Inflammatory macrophage (primary cell): ENCODE results near the gene TMBIM6.

Experiments used
- DNase-seq, 2 donors: peaks; one replicate each; pipeline ENCODE4 v3.0.0-alpha.2; 2020 to 2022

TMBIM6 gene

DNA sequence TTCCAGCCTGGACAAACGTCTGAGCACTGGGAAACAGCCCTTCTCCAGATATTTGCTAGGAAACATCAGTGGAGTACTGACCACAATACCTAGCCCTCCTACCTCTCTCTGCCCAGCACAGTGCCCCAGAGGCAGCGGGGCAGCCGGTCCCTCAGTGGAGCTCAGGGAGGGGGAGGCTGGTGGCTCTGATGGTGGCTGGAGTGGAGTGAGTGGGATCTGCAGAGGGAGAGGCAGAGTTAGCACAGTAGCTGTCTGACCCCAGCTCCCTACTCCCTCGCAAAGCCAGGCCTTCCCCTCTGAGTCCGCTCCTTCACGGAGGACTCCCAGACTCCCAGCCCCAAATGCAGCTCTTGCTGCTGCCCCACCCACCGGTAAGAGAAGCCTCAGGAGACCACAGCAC is 56.9 kb downstream of the TMBIM6 start:
- DNase-seq: no peak

DNA sequence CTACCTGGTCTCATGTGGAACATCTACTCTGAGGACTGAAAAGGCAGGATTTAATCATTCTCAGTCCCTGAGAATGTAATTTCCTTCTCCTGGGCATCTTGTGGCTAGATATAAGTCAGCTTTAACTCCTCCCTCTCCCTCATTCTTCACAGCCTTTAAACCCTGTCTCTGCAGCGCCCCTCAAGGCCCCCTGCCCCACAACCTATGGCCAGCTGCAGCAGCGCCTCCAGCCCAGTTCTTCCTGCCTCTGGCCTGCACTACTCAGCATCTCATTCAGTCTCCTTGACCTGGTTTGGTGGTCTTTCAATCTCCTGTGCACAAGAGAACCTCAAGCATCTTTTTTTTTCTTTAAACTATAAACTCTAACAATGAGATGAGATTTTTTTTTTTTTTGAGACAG is 57.6 kb downstream of the TMBIM6 start:
- DNase-seq: no peak

DNA sequence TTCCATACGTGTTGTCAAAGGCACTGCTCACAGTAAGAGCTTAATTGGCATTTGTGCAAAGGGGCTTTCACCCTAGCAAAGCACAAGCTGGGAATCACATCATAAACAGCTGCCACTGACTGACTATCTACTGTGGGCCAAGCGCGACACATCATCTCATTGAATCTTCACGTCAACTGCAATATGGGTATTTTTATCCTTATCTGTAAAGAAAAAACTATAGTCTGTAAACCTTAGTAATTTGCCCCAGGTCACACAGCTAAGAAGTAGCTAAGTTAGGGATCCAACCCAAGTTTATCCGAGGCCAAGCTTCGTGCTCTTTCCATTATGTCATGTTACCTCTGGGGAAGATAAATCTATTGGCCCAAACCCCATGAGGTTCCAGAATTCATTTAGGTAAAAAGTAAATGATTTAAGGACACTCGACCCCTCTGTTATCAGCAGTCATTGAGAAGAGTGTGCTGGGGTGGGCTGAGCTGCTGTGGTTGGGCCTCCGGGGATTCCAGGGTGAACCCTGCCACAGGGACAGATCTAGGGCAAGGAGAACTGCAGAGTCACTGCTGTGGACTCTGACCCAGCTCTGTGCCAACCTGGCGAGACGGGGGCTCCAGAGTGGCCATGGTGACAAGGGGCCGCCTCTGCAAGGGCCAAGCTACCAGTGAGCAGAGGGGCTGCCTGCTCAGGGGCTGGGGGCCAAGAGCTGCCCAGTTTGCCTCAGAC is 59.2 kb downstream of the TMBIM6 start:
- no peak for DNase-seq

DNA sequence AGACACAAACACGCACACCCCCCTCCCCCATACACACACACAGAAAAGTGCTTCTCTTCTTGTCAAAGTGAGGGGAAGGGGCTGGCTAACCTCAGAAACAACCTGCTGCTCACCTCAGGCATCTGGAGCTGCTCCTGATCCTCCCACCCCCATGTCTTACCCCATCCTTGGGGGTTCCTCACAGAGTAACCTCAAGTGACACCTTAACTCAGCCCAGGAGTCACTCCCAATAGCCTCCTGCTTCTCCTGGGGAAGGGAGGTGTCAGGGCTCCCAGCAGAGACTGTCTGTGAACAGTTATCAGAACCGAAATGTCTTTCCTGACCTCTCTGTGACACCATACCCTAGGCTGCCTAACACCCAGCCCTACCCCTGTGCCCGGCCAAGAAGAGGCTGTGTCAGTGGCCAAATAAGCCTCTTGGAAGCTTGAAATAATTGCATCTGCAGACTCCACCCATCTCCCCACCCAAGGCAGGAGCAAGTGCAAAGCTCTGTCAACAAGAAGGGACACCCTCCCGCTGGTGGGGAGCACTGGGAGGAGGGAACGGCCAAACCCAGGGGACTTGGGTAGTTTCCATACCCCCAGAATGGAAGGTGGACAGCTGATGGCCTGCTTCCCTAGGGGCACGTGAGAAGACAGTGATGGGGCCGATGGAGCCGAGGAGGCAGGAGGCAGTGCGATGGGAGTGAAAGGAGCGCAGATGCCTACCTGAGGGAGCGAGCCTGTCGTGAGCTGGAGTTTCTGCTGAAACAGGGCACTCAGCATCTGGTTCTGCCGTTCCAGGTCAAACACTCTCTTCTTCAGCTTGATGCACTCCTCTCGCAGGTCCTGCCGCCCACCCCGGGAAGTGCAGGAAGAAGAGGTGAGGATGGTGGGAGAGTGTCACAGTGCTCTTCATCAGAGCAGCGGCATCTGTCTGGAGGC is 60.0 kb downstream of the TMBIM6 start:
- no peak for DNase-seq

DNA sequence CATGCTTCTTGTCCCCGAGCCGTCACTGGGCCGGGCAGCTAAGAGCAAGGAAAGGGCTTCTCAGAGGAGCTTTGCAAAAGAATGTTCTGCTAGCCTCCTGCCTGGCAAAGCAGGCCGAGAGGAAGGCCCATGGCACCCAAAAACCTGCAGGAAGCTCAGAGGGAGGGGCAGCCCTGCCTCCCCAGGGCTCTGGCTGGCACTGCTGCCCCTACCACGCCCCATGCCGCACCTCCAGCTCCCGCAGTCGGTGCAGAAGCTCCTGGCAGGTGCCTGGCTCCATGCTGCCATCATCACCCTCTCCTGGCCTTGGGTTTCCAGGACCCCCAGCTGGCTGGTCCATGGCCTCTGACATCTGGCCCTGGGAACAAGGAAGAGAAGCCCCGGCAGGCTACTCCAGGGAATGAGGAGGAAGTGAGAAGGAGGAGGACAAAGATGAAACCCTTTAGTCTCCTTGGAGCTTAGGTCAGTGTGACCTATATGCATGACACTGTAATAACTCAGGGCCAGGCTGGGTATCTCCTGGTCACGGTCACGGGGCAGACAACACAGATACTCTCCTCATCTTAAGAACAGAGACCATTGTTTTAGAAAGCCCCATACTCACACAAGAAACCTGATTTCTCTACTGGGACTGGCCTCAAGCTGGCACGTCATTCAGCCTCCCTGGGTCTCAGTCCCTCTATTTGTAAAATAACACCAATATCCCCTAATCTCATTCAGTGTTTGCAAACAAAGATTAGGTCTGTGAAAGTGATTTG is 62.5 kb downstream of the TMBIM6 start:
- no peak for DNase-seq

- DNase-seq: no peak
These were observed 63.5 kb downstream of the TMBIM6 start for GRCh38 chr12:49804821-49805220.

- DNase-seq: no peak
These were observed 64.1 kb downstream of the TMBIM6 start for GRCh38 chr12:49805409-49805808.

DNA sequence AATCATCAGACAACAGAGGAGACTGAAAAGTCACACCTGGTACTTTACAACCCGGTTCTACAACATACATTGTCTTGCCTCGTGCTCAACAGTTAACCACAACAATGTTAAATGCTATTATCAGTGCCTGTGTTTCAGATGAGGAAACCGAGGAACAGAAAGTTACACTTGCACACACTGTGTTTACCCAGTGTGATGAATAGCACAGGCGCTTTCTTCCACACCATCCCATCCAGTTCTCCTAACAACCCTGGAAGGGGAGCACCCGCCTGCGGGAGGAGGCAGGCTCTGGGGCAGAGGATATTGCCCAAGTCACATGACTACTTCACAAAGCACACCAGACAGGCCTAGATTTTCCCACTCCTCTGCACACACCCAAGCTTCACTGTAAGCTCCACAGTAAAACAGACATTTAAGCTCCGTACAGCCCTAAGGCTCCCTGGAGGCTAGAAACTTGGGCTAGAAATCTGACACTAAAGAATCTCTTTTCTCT is 65.0 kb downstream of the TMBIM6 start:
- peak in 1 of 2 donors; percentile 14 for DNase-seq

GRCh38 chr12:49806877-49807276 is 65.5 kb downstream of the TMBIM6 start:
- DNase-seq: no peak

GRCh38 chr12:49807991-49808580 is 66.7 kb downstream of the TMBIM6 start:
- DNase-seq: no peak

GRCh38 chr12:49808686-49809380 is 67.5 kb downstream of the TMBIM6 start:
- no peak for DNase-seq

- no peak for DNase-seq
These were observed 68.1 kb downstream of the TMBIM6 start for GRCh38 chr12:49809381-49809905.

DNA sequence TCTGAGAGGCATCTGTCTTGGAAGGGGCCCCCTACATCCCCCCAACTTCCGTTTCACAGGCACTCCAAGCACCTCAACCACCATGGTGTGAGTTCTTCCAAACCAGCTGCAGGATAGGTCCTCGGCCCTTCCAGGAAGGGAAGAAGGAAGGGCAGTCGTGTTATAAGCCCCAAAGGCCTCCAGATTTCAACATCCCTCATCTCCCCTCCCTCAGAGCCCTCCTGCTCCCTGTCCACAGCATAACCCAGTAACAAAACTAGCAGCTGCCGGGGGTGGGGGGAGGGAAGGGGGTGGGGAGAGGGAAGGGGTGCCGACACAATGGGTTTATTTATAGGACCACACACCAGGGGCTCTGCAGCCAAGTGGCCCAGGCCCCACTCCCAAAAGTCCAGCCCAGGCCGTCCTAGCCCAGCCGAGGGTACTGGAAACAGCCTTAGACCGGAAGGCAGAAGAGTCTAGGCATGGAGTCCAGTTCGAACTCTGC is 68.6 kb downstream of the TMBIM6 start:
- DNase-seq: no peak

GRCh38 chr12:49811136-49811535 is 69.8 kb downstream of the TMBIM6 start:
- no peak for DNase-seq

GRCh38 chr12:49811961-49812401 is 70.6 kb downstream of the TMBIM6 start:
- DNase-seq: no peak

GRCh38 chr12:49813131-49813530 is 71.8 kb downstream of the TMBIM6 start:
- no peak for DNase-seq
